GM12874 (cell line): ENCODE data around the gene IGFALS.

ENCODE experiments used
- CTCF ChIP-seq: IDR thresholded peaks from 2 replicates; pipeline ENCODE4 v1.5.1; 2011; ENCODE audit warnings: low read depth, mild to moderate bottlenecking, control low read depth, low read length, moderate library complexity; ENCODE audit not compliant: insufficient read depth

The IGFALS gene

GRCh38 chr16:1828645-1829410, 35.3 kb upstream of the IGFALS start:
- TF ChIP-seq CTCF: no peak

DNA sequence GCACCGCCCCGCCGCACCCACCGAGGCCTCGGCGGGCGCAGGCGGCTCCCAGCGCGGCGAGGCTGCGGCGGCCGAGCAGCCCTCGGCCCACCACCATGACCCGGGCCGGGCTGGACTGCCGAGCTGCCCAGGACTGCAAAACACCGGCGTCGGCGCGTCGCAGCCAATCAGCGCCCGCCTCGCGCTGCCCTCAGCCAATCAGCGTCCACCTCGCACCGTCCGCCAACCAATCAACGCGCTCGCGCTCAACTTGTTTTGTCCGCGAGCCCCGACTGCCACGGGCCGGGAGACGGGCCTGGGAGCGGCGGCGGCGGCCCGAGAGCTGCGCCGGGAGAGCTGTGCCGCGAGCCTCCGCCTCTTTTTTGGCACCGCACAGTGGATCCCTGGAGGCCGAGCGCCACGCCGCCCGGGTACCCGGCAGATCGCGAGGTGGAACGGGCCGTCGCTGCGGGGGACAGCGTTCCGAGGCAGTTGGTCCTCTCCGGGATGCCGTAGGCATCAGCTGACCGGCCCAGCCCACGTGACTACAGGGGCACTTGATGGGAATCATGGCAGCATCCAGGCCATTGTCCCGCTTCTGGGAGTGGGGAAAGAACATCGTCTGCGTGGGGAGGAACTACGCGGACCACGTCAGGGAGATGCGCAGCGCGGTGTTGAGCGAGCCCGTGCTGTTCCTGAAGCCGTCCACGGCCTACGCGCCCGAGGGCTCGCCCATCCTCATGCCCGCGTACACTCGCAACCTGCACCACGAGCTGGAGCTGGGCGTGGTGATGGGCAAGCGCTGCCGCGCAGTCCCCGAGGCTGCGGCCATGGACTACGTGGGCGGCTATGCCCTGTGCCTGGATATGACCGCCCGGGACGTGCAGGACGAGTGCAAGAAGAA, 33.4 kb upstream of the IGFALS start, which contains the start of the genes FAHD1 and HAGH:
TSS of gene FAHD1 (plus strand) at position 516 of the 883 bp plus-strand sequence. CDS start at position 549, 33 bp downstream.
TSS of gene HAGH (minus strand) at position 135 of the 883 bp plus-strand sequence. CDS start at position 97, 38 bp downstream.
- no peak for TF ChIP-seq CTCF

DNA sequence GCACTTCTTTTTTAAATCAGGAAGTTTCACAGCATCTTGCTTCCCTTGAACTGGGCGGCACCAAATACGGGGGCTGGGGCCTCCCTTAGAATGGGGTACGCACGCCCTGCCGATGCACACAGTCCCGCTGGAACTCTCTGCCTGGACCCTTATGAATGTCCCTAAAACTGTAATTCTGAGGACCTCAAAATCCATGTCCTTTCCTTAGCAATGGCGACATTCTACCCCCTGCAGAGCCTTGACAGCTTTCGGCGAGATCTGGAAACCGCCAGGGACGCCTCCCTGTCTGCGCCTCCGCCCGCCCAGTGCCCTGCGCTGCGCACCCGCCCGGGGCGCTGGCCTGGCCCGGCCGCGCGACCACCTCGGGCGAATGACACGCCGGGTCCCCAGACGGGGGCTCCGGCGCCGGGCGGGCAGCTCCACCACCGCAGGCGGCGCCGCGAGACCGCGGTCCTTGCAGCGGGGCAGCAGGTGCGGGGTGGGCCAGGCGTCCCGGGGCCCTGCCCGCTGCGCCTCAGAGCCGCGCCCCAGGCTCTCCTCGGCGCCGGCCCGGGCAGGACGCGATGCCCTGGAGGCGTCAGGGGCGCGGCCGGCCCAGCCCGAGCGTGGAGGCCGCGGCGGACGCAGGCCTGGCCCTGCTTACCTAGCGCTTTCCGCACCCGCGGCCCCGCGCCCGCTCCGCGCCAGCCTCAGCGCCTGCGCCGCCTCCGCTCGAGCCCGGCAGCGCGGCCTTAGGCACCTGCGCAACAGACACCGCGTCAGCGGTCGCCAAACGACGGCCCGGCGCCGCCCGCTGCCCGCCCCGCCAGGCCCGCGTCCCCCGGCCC, 32.6 kb upstream of the IGFALS start:
- 0 out of 2 replicates have a peak, but pooled peaks have one; percentile 6 for TF ChIP-seq CTCF

DNA sequence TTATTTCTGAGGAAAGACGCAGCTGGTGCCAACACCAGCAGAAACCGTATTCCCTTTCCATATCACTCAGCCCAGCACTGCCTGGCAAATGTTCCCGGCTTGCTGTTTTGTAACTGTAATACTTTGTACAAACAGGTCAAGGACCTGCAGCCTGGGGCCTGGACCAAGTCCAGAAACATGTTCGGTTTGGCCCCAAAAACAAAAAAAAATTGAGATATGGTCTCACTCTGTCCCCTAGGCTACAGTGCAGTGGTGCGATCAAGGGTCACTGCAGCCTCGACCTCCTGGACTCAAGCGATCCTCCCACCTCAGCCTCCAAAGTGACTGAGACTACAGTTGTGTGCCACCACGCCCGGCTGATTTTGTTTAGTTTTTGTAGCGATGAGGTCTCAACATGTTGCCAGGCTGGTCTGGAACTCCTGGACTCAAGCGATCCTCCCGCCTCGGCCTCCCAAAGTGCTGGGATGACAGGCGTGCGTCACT, 31.9 kb upstream of the IGFALS start:
- no peak for TF ChIP-seq CTCF

- peak; percentile 29; the same call in 1 of the 2 replicates for TF ChIP-seq CTCF
These were observed 30.3 kb upstream of the IGFALS start for GRCh38 chr16:1823821-1824220.

DNA sequence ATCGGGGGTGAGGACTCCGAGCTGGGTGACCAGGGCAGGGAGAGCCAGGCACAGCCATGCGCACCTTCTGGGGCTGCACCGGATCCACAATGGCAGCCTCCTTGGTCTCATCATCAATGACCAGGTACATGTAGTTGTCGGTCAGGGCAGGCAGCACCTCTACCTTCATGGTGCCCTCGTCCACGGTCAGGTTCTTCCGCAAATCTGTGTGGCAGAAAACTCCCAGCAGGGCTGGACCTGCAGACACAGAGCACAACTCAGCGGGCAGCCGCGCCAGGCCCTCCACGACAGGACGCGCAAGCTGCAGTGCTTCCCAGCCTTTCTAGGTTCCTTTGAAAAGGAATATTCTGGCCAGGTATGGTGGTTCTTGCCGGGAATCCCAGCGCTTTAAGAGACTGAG, 29.3 kb upstream of the IGFALS start:
- TF ChIP-seq CTCF: no peak
